ENCODE measurements around the gene CTBP2. TPM values are rescaled to one million over a fixed set of nuclear protein-coding genes. Genes with fewer than 3 reads are reported as not detected.

CTBP2 gene
- total and polyA plus RNA-seq, 4 donors = 3.4 to 59.2 (median 5.5) TPM

DNA sequence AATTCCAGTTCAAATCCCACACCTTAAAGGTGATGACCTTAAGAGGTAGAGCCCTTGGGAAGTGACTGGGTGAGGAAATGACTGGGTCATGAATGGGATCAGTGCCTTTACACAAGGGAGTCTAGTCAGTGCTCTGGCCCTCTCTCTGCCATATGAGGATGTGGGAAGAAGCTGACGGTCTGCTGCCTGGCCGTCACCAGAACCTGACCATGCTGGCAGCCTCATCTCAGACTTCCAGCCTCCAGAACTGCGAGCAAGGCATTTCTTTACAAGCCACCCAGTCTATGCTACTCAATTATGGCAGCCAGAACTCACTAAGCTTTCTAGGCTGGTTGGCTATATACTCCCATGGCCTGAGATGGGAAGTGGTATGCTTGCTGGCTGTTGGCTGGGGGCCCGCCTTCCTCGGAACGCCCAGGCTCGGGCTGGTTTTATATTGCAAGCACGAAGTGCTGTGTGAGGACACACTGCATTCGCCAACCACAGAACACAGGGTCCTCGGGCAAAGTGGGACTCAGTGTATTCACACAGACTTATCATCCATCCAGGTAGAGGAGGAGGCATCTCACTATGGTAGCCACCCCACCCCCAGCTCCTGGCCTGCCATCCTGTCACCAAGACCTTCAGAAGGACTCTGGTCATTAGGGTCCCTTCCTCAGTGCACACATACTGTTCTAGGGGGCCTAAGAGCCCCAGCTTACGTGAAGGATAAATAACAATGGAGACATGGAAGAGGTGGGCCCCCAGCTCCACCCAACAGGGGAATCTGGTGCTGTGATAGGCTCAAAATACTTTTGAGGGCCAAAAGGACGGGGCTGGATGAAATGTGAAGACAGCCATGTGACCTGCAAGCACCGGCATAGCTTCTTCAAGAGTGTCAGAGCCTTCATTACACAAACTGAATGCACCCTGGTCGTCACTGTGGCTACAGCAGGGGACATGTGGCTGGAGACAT, 169.4 kb downstream of the CTBP2 start:
- TF ChIP-seq, protein P1, sequence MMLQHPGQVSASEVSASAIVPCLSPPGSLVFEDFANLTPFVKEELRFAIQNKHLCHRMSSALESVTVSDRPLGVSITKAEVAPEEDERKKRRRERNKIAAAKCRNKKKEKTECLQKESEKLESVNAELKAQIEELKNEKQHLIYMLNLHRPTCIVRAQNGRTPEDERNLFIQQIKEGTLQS (IDR thresholded peaks at IDR 0.05) = no peak
- no peak for TF ChIP-seq FOXA2 (IDR thresholded peaks at IDR 0.05)
- TF ChIP-seq, protein P2, sequence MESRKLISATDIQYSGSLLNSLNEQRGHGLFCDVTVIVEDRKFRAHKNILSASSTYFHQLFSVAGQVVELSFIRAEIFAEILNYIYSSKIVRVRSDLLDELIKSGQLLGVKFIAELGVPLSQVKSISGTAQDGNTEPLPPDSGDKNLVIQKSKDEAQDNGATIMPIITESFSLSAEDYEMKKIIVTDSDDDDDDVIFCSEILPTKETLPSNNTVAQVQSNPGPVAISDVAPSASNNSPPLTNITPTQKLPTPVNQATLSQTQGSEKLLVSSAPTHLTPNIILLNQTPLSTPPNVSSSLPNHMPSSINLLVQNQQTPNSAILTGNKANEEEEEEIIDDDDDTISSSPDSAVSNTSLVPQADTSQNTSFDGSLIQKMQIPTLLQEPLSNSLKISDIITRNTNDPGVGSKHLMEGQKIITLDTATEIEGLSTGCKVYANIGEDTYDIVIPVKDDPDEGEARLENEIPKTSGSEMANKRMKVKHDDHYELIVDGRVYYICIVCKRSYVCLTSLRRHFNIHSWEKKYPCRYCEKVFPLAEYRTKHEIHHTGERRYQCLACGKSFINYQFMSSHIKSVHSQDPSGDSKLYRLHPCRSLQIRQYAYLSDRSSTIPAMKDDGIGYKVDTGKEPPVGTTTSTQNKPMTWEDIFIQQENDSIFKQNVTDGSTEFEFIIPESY (IDR thresholded peaks at IDR 0.05) = no peak
- TF ChIP-seq RXRA (IDR thresholded peaks at IDR 0.05) = no peak
- TF ChIP-seq JUND (IDR thresholded peaks at IDR 0.05) = no peak
- TF ChIP-seq, protein P3, sequence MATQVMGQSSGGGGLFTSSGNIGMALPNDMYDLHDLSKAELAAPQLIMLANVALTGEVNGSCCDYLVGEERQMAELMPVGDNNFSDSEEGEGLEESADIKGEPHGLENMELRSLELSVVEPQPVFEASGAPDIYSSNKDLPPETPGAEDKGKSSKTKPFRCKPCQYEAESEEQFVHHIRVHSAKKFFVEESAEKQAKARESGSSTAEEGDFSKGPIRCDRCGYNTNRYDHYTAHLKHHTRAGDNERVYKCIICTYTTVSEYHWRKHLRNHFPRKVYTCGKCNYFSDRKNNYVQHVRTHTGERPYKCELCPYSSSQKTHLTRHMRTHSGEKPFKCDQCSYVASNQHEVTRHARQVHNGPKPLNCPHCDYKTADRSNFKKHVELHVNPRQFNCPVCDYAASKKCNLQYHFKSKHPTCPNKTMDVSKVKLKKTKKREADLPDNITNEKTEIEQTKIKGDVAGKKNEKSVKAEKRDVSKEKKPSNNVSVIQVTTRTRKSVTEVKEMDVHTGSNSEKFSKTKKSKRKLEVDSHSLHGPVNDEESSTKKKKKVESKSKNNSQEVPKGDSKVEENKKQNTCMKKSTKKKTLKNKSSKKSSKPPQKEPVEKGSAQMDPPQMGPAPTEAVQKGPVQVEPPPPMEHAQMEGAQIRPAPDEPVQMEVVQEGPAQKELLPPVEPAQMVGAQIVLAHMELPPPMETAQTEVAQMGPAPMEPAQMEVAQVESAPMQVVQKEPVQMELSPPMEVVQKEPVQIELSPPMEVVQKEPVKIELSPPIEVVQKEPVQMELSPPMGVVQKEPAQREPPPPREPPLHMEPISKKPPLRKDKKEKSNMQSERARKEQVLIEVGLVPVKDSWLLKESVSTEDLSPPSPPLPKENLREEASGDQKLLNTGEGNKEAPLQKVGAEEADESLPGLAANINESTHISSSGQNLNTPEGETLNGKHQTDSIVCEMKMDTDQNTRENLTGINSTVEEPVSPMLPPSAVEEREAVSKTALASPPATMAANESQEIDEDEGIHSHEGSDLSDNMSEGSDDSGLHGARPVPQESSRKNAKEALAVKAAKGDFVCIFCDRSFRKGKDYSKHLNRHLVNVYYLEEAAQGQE (IDR thresholded peaks at IDR 0.05) = no peak
- no peak for TF ChIP-seq HNF4A (conservative IDR thresholded peaks at IDR 0.05)
- TF ChIP-seq TAF1 (conservative IDR thresholded peaks at IDR 0.05) = no peak
- TF ChIP-seq EGR1 (IDR thresholded peaks at IDR 0.05; ENCODE audit: low read depth in 2 of 2) = no peak
- no peak for TF ChIP-seq YY1 (IDR thresholded peaks at IDR 0.05)
- TF ChIP-seq, protein P4, sequence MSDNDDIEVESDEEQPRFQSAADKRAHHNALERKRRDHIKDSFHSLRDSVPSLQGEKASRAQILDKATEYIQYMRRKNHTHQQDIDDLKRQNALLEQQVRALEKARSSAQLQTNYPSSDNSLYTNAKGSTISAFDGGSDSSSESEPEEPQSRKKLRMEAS (IDR thresholded peaks at IDR 0.05) = no peak
- TF ChIP-seq FOXA1 (IDR thresholded peaks at IDR 0.05) = no peak
- no peak for TF ChIP-seq HNF4G (IDR thresholded peaks at IDR 0.05)
- no peak for TF ChIP-seq NR2F2 (IDR thresholded peaks at IDR 0.05)
- no peak for TF ChIP-seq RAD21 (IDR thresholded peaks at IDR 0.05)
- TF ChIP-seq, protein P5, sequence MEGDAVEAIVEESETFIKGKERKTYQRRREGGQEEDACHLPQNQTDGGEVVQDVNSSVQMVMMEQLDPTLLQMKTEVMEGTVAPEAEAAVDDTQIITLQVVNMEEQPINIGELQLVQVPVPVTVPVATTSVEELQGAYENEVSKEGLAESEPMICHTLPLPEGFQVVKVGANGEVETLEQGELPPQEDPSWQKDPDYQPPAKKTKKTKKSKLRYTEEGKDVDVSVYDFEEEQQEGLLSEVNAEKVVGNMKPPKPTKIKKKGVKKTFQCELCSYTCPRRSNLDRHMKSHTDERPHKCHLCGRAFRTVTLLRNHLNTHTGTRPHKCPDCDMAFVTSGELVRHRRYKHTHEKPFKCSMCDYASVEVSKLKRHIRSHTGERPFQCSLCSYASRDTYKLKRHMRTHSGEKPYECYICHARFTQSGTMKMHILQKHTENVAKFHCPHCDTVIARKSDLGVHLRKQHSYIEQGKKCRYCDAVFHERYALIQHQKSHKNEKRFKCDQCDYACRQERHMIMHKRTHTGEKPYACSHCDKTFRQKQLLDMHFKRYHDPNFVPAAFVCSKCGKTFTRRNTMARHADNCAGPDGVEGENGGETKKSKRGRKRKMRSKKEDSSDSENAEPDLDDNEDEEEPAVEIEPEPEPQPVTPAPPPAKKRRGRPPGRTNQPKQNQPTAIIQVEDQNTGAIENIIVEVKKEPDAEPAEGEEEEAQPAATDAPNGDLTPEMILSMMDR (IDR thresholded peaks at IDR 0.05; ENCODE audit: low read depth, low read length, missing input control) = no peak
- no peak for TF ChIP-seq SP1 (IDR thresholded peaks at IDR 0.05)
- DNase-seq (ENCODE audit: low spot score) = no peak
- H3K27me3 ChIP-seq (ENCODE audit: control insufficient read depth in 4 of 4, insufficient read depth in 4 of 4, low read length in 3 of 4) = no peaks in the 10 kb centered on the region
- no peak overlapping the region for H3K27ac ChIP-seq (ENCODE audit: low read depth in 1 of 2, low read length in 2 of 2)
- H3K9me3 ChIP-seq (ENCODE audit: control insufficient read depth in 4 of 4, low read length in 3 of 4) = no peaks in the 10 kb centered on the region
- WGBS = 88% methylated on average over 14 of the region's 14 CpGs
- H3K4me3 ChIP-seq (ENCODE audit: low read depth in 1 of 3, low read length in 3 of 3) = no peak overlapping the region
- H3K4me1 ChIP-seq (ENCODE audit: control insufficient read depth in 4 of 4, insufficient read depth in 4 of 4, low read length in 3 of 4) = peaks cover 3 to 24% (median 17%) of the 10 kb centered on the region in 4 donors
- H3K36me3 ChIP-seq (ENCODE audit: control insufficient read depth in 4 of 4, insufficient read depth in 3 of 4, low read depth in 1 of 4, low read length in 3 of 4) = peaks cover 1 to 9% (median 4%) of the 10 kb centered on the region in 4 donors
- H3K9ac ChIP-seq (ENCODE audit: low read depth in 1 of 2, low read length in 2 of 2) = no peak overlapping the region
